ENCODE data around the gene MGAT5B. TPM values are rescaled to one million over a fixed set of nuclear protein-coding genes. Genes with fewer than 3 reads are reported as not detected.

MGAT5B gene
- total RNA-seq, 4 donors from 2014 or later, result 0.59 to 3.3 (median 1.5) TPM; not detected in 1

DNA sequence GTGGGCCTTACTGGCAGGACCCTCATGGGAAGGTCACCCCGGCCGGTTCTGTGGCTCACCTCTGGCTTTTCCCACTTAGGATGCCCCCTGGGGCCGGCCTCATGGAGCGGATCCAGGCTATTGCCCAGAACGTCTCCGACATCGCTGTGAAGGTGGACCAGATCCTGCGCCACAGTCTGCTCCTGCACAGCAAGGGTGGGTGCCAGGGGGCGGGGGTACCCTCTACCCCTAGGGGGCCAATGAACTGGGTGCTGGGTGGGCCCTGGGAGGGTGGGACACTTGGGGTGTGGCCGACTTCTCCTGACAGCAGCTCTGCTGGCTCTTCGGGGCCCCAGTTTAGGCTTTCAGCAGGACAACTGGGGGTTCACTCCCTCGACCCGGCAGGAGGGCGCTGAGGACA, 34.3 kb downstream of the MGAT5B start:
- Histone ChIP-seq H3K4me3 (no peak overlapping the region), H3K9me3 (no peaks in the 10 kb centered on the region), H3K36me3 (no peaks in the 10 kb centered on the region), H3K4me1 (no peaks in the 10 kb centered on the region), H3K27me3 (no peaks in the 10 kb centered on the region), H3K27ac (no peak overlapping the region)
- intact Hi-C loops (cut with DNase I; ENCODE audit: low total_unique reads), result no loop called here
- DNase-seq, result no peak
- TF ChIP-seq POLR2A (IDR thresholded peaks at IDR 0.05), result no peak
- TF ChIP-seq, protein P1, sequence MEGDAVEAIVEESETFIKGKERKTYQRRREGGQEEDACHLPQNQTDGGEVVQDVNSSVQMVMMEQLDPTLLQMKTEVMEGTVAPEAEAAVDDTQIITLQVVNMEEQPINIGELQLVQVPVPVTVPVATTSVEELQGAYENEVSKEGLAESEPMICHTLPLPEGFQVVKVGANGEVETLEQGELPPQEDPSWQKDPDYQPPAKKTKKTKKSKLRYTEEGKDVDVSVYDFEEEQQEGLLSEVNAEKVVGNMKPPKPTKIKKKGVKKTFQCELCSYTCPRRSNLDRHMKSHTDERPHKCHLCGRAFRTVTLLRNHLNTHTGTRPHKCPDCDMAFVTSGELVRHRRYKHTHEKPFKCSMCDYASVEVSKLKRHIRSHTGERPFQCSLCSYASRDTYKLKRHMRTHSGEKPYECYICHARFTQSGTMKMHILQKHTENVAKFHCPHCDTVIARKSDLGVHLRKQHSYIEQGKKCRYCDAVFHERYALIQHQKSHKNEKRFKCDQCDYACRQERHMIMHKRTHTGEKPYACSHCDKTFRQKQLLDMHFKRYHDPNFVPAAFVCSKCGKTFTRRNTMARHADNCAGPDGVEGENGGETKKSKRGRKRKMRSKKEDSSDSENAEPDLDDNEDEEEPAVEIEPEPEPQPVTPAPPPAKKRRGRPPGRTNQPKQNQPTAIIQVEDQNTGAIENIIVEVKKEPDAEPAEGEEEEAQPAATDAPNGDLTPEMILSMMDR (IDR thresholded peaks at IDR 0.05), result no peak

DNA sequence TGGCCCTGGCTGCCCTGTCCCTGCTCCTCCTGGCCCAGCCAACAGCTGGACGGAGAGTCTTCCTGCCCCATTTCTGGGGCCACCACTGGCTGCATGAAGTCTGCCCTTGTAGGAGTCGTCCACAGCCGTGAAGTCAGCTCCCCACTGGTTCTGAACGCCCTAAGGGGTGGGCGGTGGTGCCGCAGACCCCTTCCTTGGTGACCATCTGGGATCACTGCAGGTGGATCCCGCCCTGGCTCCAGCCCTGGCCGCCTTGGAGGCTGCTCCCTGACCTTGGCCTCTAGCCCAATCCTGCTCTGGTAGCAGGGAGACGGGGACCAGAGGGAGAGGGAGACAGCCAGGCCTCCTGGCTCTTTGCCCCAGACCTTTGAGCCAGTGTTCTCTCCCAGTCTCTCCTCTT, 35.4 kb downstream of the MGAT5B start:
- no peak for TF ChIP-seq POLR2A (IDR thresholded peaks at IDR 0.05)
- TF ChIP-seq, protein P1 (IDR thresholded peaks at IDR 0.05), result no peak
- Histone ChIP-seq H3K36me3 (no peaks in the 10 kb centered on the region), H3K4me3 (no peak overlapping the region), H3K9me3 (no peaks in the 10 kb centered on the region), H3K27me3 (no peaks in the 10 kb centered on the region), H3K27ac (no peak overlapping the region), H3K4me1 (no peaks in the 10 kb centered on the region)
- intact Hi-C loops (cut with DNase I; ENCODE audit: low total_unique reads), result no loop called here
- no peak for DNase-seq

- Histone ChIP-seq H3K4me3 (no peak overlapping the region), H3K4me1 (no peaks in the 10 kb centered on the region), H3K27ac (no peak overlapping the region), H3K9me3 (no peaks in the 10 kb centered on the region), H3K27me3 (no peaks in the 10 kb centered on the region), H3K36me3 (no peaks in the 10 kb centered on the region)
- intact Hi-C loops (cut with DNase I; ENCODE audit: low total_unique reads), result no loop called here
- no peak for DNase-seq
- no peak for TF ChIP-seq POLR2A (IDR thresholded peaks at IDR 0.05)
Observed at GRCh38 chr17:76904116-76904515, 35.9 kb downstream of the MGAT5B start.

GRCh38 chr17:76905036-76905435, 36.8 kb downstream of the MGAT5B start:
- no peaks in the 10 kb centered on the region for H3K27me3 ChIP-seq
- no peak for DNase-seq
- intact Hi-C loops (cut with DNase I; ENCODE audit: low total_unique reads), result no loop called here
- TF ChIP-seq POLR2A (IDR thresholded peaks at IDR 0.05), result no peak
- TF ChIP-seq, protein P1 (IDR thresholded peaks at IDR 0.05), result no peak
- H3K36me3 ChIP-seq, result no peaks in the 10 kb centered on the region
- H3K9me3 ChIP-seq, result no peaks in the 10 kb centered on the region
- no peak overlapping the region for H3K27ac ChIP-seq
- H3K4me1 ChIP-seq, result no peaks in the 10 kb centered on the region
- no peak overlapping the region for H3K4me3 ChIP-seq

- no peak overlapping the region for H3K4me3 ChIP-seq
- no peaks in the 10 kb centered on the region for H3K4me1 ChIP-seq
- TF ChIP-seq, protein P1 (IDR thresholded peaks at IDR 0.05), result no peak
- no peak for TF ChIP-seq POLR2A (IDR thresholded peaks at IDR 0.05)
- no peak overlapping the region for H3K27ac ChIP-seq
- no peaks in the 10 kb centered on the region for H3K36me3 ChIP-seq
- intact Hi-C loops (cut with DNase I; ENCODE audit: low total_unique reads), result no loop called here
- no peaks in the 10 kb centered on the region for H3K9me3 ChIP-seq
- no peak for DNase-seq
- H3K27me3 ChIP-seq, result no peaks in the 10 kb centered on the region
Observed at GRCh38 chr17:76905836-76906235, 37.6 kb downstream of the MGAT5B start.

DNA sequence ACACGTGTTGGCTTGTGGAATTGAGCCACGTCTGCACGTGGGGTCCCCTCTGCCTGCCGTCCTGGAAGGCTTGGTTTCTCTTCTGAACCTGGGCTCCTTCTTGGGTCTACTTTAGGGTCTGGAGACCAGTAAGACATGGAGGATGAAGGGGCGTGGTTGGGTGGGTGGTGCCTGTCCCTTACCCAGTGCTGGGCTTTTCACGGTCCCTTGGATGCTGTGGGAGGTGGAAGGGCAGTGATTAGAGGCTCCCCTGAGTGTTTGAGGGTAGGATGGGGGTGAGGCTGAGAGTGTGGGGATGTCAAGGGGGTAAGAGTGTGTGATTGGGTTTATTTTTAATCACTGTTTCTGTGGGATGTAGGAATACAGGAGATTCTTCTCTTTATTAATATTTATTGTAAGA, 38.3 kb downstream of the MGAT5B start:
- no peaks in the 10 kb centered on the region for H3K4me1 ChIP-seq
- no peak for DNase-seq
- H3K4me3 ChIP-seq, result no peak overlapping the region
- no peak overlapping the region for H3K27ac ChIP-seq
- H3K9me3 ChIP-seq, result no peaks in the 10 kb centered on the region
- H3K36me3 ChIP-seq, result no peaks in the 10 kb centered on the region
- no peaks in the 10 kb centered on the region for H3K27me3 ChIP-seq
- intact Hi-C loops (cut with DNase I; ENCODE audit: low total_unique reads), result no loop called here
- TF ChIP-seq, protein P1 (IDR thresholded peaks at IDR 0.05), result no peak
- no peak for TF ChIP-seq POLR2A (IDR thresholded peaks at IDR 0.05)
